Pancreas (tissue), 10 donors: Measurements from ENCODE around the gene LRRFIP2. TPM values are rescaled to one million over a fixed set of nuclear protein-coding genes. Genes with fewer than 3 reads are reported as not detected.
A peak's percentile ranks its signal among the peaks of the same experiment; 100 is the strongest.

ENCODE experiments used
- ATAC-seq, 4 donors: fragments of 200-7000 bp; cut with Tn5 transposase; one replicate each; pipeline versions ENCODE4 v1.8.0 to v1.9.1; 2020; ENCODE audit warnings: mild to moderate bottlenecking in 4 of 4, moderate library complexity in 4 of 4
- DNase-seq, 6 donors: peaks; one replicate each; pipeline ENCODE4 v3.0.0-alpha.2; 2020
- FAIRE-seq: peaks from 2 replicates; lab custom pipeline; 2012; peaks lifted over from hg19 to GRCh38; lab: Jason Lieb, UNC
- H3K27ac ChIP-seq, 4 donors: fragments of 200-600 bp; sonication (generic); 1 replicate in 3 of 4; 2 replicates in 1 of 4; pipeline versions ENCODE4 v1.5.0 to v1.8.0; 2020
- H3K27me3 ChIP-seq, 4 donors: fragments of 200-600 bp; one replicate each; pipeline ENCODE4 v1.8.0; 2021
- H3K36me3 ChIP-seq, 3 donors: fragments of 200-600 bp; sonication (generic) in 1 of 3; one replicate each; pipeline versions ENCODE4 v1.5.0 to v1.8.0; 2020 to 2021
- H3K4me1 ChIP-seq, 3 donors: fragments of 200-600 bp; one replicate each; pipeline ENCODE4 v1.8.0; 2021
- H3K4me3 ChIP-seq, 4 donors: fragments of 200-600 bp; sonication (generic) in 2 of 4; one replicate each; pipeline versions ENCODE4 v1.5.0 to v1.8.0; 2020 to 2021
- H3K9me3 ChIP-seq, 4 donors: fragments of 200-600 bp; one replicate each; pipeline ENCODE4 v1.8.0; 2021
- CTCF ChIP-seq, 4 donors: fragments of 200-600 bp; sonication (generic) in 3 of 4; IDR thresholded peaks; one replicate each; pipeline versions ENCODE4 v1.5.0 to v1.8.0; 2021; ENCODE audit warnings: antibody characterized with exemption in 4 of 4
- WGBS, 2 donors: extraction: QIAGEN DNeasy Blood & Tissue Kit; methylation state at CpG; one replicate each; pipeline ENCODE4 v1.1.7; 2013; 5-methylcytosine and 5-hydroxymethylcytosine counted together
- intact Hi-C, 3 donors: fragments of 100-400 bp; cut with DNase I; formaldehyde crosslinking; loops; one replicate each; pipeline versions ENCODE4 v1.11.1 to v1.14.2; 2022
- polyA plus RNA-seq, 2 donors: library from polyadenylated mRNA; stranded (reverse); fragments of 200-250 nt; gene quantifications; one replicate each; pipeline ENCODE4 v1.2.3, GENCODE V29; 2013
- total RNA-seq, 6 donors: library from RNA; stranded (reverse); fragmentation: NEBNext Ultra II Directional in 4 of 6; extraction: Animal tissue kit (Norgen Biotek cat#: 25700) in 4 of 6; gene quantifications; one replicate each; pipeline versions ENCODE4 v1.2.1 to v1.2.4, GENCODE V29; 2021 to 2023
- donor health status: healthy with polysubstance abuse.
- donor health status: DM: no; HTN: no; CAD: no; lungs with moderate emphysema.
- donor health status: DM: no; HTN: no; CAD: no.
- donor health status: control.
- donor health status: control.
- donor health status: Bipolar disorder and iron deficiency.
- donor health status: DM: yes; HTN: yes; CAD: no.
- donor health status: DM: no; HTN: no; CAD: no.
- donor health status: DM: no; HTN: no; CAD: no.
- donor health status: DM: yes; HTN: yes; CAD: no.

Gene LRRFIP2
- total and polyA plus RNA-seq, 8 donors: 14.6 to 35.7 (median 21.8) TPM

DNA sequence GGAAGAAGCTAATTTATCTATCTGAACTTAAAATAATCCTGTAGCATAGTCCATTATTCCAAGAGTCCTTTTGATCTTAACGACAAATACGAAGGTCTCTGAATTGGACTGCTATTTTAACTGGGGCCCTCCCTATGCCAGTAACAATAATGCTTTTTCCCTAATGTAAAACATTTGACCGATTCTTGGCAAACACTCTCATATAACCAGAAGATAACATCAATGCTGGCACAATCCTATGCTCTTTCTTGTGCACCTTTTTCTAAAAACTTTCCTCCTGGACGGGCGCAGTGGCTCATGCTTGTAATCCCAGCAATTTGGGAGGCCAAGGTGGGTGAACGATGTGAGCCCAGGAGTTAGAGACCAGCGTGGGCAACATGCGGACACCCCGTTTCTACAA is 3.9 kb downstream of the LRRFIP2 start:
- intact Hi-C loops: no loop called here
- FAIRE-seq (no peak), ATAC-seq (no peak), DNase-seq (no peak)
- peaks cover 0 to 8% (median 0%) of the 10 kb centered on the region in 3 donors for H3K36me3 ChIP-seq
- no peaks in the 10 kb centered on the region for H3K27me3 ChIP-seq
- WGBS, 2 donors: 90 to 93% methylated on average over 9 of the region's 9 CpGs
- no peak for TF ChIP-seq CTCF (IDR thresholded peaks at IDR 0.05)
- H3K27ac ChIP-seq: no peak overlapping the region
- peaks cover 0 to 13% (median 12%) of the 10 kb centered on the region in 3 donors for H3K4me1 ChIP-seq
- no peak overlapping the region for H3K4me3 ChIP-seq
- no peaks in the 10 kb centered on the region for H3K9me3 ChIP-seq

DNA sequence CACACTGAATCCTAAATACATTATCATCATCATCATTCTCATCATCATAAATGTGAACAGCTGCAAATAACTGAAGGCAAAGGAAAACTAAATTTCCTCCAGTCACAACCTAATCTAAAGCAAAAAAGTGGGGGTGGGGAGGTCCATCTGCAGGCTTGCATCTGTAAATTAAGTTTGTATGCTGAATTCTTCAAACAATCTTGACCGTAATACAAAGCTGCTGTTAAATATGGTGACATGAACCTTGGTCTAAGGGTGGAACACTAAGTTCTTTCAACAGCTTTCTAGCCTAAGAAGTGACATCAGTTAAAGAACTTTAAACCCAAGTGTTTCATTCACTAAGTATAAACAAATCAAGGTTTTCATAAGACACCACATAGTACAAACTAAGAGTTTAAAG is 4.3 kb downstream of the LRRFIP2 start:
- FAIRE-seq (peak; percentile 9), ATAC-seq (no peak), DNase-seq (no peak)
- Histone ChIP-seq H3K9me3 (no peaks in the 10 kb centered on the region), H3K4me1 (peaks cover 0 to 13% (median 12%) of the 10 kb centered on the region in 3 donors), H3K4me3 (no peak overlapping the region), H3K36me3 (peaks cover 0 to 8% (median 0%) of the 10 kb centered on the region in 3 donors), H3K27me3 (no peaks in the 10 kb centered on the region), H3K27ac (no peak overlapping the region)
- intact Hi-C loops: no loop called here
- no peak for TF ChIP-seq CTCF (IDR thresholded peaks at IDR 0.05)
- WGBS, 2 donors: 84% methylated on average over 1 of the region's 1 CpG

DNA sequence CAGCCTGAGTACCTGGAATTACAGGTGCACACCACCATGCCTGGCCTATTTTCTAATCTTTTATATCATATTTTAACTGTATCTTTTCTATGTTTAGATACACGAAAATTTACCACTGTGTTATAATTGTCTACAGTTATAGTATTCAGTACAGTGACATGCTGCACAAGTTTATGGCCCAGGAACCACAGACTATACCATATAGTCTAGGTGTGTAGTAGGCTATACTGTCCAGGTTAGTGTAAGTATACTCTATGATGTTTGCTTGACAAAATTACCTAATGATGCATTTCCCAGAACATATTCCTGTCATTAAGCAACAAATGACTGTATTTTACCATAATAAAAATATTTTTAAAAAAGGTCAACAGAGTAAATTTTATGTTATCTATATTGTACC is 5.5 kb downstream of the LRRFIP2 start:
- no peak overlapping the region for H3K27ac ChIP-seq
- peaks cover 0 to 8% (median 0%) of the 10 kb centered on the region in 3 donors for H3K36me3 ChIP-seq
- FAIRE-seq (no peak), ATAC-seq (no peak), DNase-seq (no peak)
- no peak overlapping the region for H3K4me3 ChIP-seq
- no peaks in the 10 kb centered on the region for H3K9me3 ChIP-seq
- intact Hi-C loops: no loop called here
- WGBS, 2 donors: 65 to 81% methylated on average over 1 of the region's 1 CpG
- TF ChIP-seq CTCF (IDR thresholded peaks at IDR 0.05): no peak
- peaks cover 0 to 4% (median 4%) of the 10 kb centered on the region in 3 donors for H3K4me1 ChIP-seq
- no peaks in the 10 kb centered on the region for H3K27me3 ChIP-seq

- ATAC-seq: no peak
- 86 to 90% methylated on average over 3 of the region's 3 CpGs for WGBS, 2 donors
- intact Hi-C loops: no loop called here
- Histone ChIP-seq H3K4me1 (no peaks in the 10 kb centered on the region), H3K9me3 (no peaks in the 10 kb centered on the region), H3K4me3 (no peak overlapping the region), H3K27ac (no peak overlapping the region), H3K27me3 (no peaks in the 10 kb centered on the region), H3K36me3 (peaks cover 0 to 3% (median 0%) of the 10 kb centered on the region in 3 donors)
- no peak for TF ChIP-seq CTCF (IDR thresholded peaks at IDR 0.05)
- FAIRE-seq: no peak
- DNase-seq: no peak
Measured at GRCh38 chr3:37163262-37164015, 10.9 kb downstream of the LRRFIP2 start.
